ENCODE measurements around the gene TSHZ3. TPM values are rescaled to one million over a fixed set of nuclear protein-coding genes. Genes with fewer than 3 reads are reported as not detected.

TSHZ3 gene
- total and polyA plus RNA-seq, 9 of the 15 experiments (the other 6 are each of a cell fraction or from before 2014, with no cell fraction given) = 0.03 to 0.13 (median 0.05) TPM; not detected in 5

DNA sequence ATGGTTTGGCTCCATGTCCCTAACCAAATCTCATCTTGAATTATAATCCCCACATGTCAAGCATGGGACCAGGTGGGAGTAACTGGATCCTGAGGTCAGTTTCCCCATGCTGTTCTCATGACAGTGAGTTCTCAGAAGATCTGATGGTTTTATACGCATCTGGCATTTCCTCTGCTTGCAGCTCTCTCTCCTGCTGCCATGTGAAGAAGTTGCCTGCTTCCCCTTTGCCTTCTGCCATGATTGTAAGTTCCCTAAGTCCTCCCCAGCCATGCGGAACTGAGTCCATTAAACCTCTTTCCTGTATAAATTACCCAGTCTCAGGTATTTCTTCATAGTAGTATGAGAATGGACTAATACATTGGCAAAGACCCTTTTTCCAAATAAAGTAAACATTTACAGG, 96.8 kb downstream of the TSHZ3 start:
- H3K9ac ChIP-seq (ENCODE audit: insufficient read depth in 1 of 2, low read depth in 2 of 2, low read length in 2 of 2) = no peak overlapping the region
- 0% methylated on average over 2 of the region's 2 CpGs for WGBS (ENCODE audit: insufficient coverage, low coverage, missing lambda C conversion rate)
- H3K4me3 ChIP-seq = no peak overlapping the region
- no peaks in the 10 kb centered on the region for H3K36me3 ChIP-seq (ENCODE audit: control insufficient read depth, insufficient read depth, low read length)
- peaks cover 0 to 15% of the 10 kb centered on the region in 2 experiments; a peak in 2 of 5 replicates for H3K27me3 ChIP-seq (ENCODE audit: control insufficient read depth in 2 of 2, insufficient read depth in 2 of 2, low read length in 2 of 2)
- H3K79me2 ChIP-seq (ENCODE audit: control insufficient read depth, insufficient read depth, low read length) = no peaks in the 10 kb centered on the region
- DNase-seq (ENCODE audit: extremely low read depth in 1 of 4, low spot score in 3 of 4) = no peak
- H2AFZ ChIP-seq (ENCODE audit: low read depth, low read length) = no peak overlapping the region
- H3K4me2 ChIP-seq (ENCODE audit: insufficient read depth, low read length) = no peak overlapping the region
- no peak for FAIRE-seq
- POLR2A ChIA-PET = interaction anchor here (0.6 kb wide), 1 partner anchor 11 kb away, joined by 3 read pairs; no protein-coding TSS in a partner anchor
- no peaks in the 10 kb centered on the region for H3K4me1 ChIP-seq (replicated peaks in 1 of 2; ENCODE audit: control insufficient read depth in 2 of 2, insufficient read depth in 2 of 2, low read length in 2 of 2)
- intact Hi-C loops (cut with micrococcal nuclease) = no loop called here
- no peaks in the 10 kb centered on the region for H4K20me1 ChIP-seq (replicated peaks; ENCODE audit: control insufficient read depth, insufficient read depth, low read length)
- H3K9me3 ChIP-seq (replicated peaks; ENCODE audit: control insufficient read depth, insufficient read depth, low read depth, low read length) = no peaks in the 10 kb centered on the region
- CTCF ChIA-PET (ENCODE audit: low intra/inter-chr PET ratio) = no interaction called here
- no peak for TF ChIP-seq FOSL1 (tag; conservative IDR thresholded peaks at IDR 0.05)
- no peak for TF ChIP-seq PHF21A (IDR thresholded peaks at IDR 0.05; ENCODE audit: borderline replicate concordance, low read depth)
- no peak for TF ChIP-seq ZBTB7A (IDR thresholded peaks at IDR 0.05; ENCODE audit: borderline replicate concordance, control insufficient read depth, low read depth, low read length)
- TF ChIP-seq, protein P1, sequence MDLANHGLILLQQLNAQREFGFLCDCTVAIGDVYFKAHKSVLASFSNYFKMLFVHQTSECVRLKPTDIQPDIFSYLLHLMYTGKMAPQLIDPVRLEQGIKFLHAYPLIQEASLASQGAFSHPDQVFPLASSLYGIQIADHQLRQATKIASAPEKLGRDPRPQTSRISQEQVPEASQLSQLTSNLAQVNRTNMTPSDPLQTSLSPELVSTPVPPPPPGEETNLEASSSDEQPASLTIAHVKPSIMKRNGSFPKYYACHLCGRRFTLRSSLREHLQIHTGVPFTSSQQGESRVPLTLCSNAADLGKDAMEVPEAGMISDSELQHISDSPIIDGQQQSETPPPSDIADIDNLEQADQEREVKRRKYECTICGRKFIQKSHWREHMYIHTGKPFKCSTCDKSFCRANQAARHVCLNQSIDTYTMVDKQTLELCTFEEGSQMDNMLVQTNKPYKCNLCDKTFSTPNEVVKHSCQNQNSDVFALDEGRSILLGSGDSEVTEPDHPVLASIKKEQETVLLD (IDR thresholded peaks at IDR 0.05) = no peak
- TF ChIP-seq MXI1 (IDR thresholded peaks at IDR 0.05; ENCODE audit: low read depth, low read length) = no peak
- TF ChIP-seq POLR2G (IDR thresholded peaks at IDR 0.05; ENCODE audit: low read depth, low read length) = no peak
- TF ChIP-seq CBX3 (IDR thresholded peaks at IDR 0.05; ENCODE audit: borderline replicate concordance in 1 of 2, low read length in 2 of 2) = no peak
- TF ChIP-seq SIRT6 (IDR thresholded peaks at IDR 0.05; ENCODE audit: low read depth, low read length) = no peak
- no peak for TF ChIP-seq IFI16 (CRISPR knock-in tag; IDR thresholded peaks at IDR 0.05)
- TF ChIP-seq, protein P2, sequence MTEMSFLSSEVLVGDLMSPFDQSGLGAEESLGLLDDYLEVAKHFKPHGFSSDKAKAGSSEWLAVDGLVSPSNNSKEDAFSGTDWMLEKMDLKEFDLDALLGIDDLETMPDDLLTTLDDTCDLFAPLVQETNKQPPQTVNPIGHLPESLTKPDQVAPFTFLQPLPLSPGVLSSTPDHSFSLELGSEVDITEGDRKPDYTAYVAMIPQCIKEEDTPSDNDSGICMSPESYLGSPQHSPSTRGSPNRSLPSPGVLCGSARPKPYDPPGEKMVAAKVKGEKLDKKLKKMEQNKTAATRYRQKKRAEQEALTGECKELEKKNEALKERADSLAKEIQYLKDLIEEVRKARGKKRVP (CRISPR knock-in tag; IDR thresholded peaks at IDR 0.05) = no peak
- TF ChIP-seq CEBPB (tag; IDR thresholded peaks at IDR 0.05) = no peak
- TF ChIP-seq MBD2 (IDR thresholded peaks at IDR 0.05; ENCODE audit: borderline replicate concordance, low read depth) = no peak
- TF ChIP-seq NR1H2 (CRISPR knock-in tag; IDR thresholded peaks at IDR 0.05) = no peak
- TF ChIP-seq NFYB (IDR thresholded peaks at IDR 0.05; ENCODE audit: extremely low read depth, insufficient read length) = no peak
- no peak for TF ChIP-seq STAT5B (CRISPR knock-in tag; IDR thresholded peaks at IDR 0.05)
- no peak for TF ChIP-seq LARP7 (IDR thresholded peaks at IDR 0.05)
- no peak for TF ChIP-seq ZNF23 (CRISPR knock-in tag; IDR thresholded peaks at IDR 0.05)
- TF ChIP-seq CCNT2 (IDR thresholded peaks at IDR 0.05; ENCODE audit: borderline replicate concordance, extremely low read depth, insufficient read length, low read depth, low read length) = no peak
- no TSS peak for BruUV-seq (replicated peaks)
- no peak overlapping the region for H3K27ac ChIP-seq (ENCODE audit: extremely low read depth, low read depth, low read length)
- no peaks in the 10 kb centered on the region for H3K9me1 ChIP-seq (ENCODE audit: control insufficient read depth, insufficient read depth, low read length)
- in situ Hi-C loops (cut with MboI) = no loop called here
- no peak for ATAC-seq

All from K562 (cell line).